NOMO-1 treated with dmso at 0.1 percent for 144 hours (cell line): ENCODE results near the gene PRR36.

Experiments used
- DNase-seq: peaks from one replicate; lab custom pipeline; 2025; ENCODE audit not compliant: unreplicated experiment; lab: John Stamatoyannopoulos, UW

The PRR36 gene

GRCh38 chr19:7848779-7849457 is 25.3 kb downstream of the PRR36 start:
- DNase-seq, result no peak

- no peak for DNase-seq
These were observed 26.5 kb downstream of the PRR36 start for GRCh38 chr19:7847664-7848063.

GRCh38 chr19:7846155-7846646 is 28.0 kb downstream of the PRR36 start:
- DNase-seq, result no peak

- no peak for DNase-seq
These were observed 28.6 kb downstream of the PRR36 start for GRCh38 chr19:7845390-7846154.

GRCh38 chr19:7844951-7845350 is 29.2 kb downstream of the PRR36 start:
- no peak for DNase-seq

GRCh38 chr19:7844405-7844804 is 29.8 kb downstream of the PRR36 start:
- no peak for DNase-seq

- no peak for DNase-seq
These were observed 30.7 kb downstream of the PRR36 start for GRCh38 chr19:7843521-7843920.

GRCh38 chr19:7842661-7843294 is 31.4 kb downstream of the PRR36 start:
- no peak for DNase-seq

GRCh38 chr19:7841751-7842660 is 32.2 kb downstream of the PRR36 start:
- no peak for DNase-seq

GRCh38 chr19:7840629-7841028 is 33.6 kb downstream of the PRR36 start:
- DNase-seq, result no peak

GRCh38 chr19:7839476-7839875 is 34.7 kb downstream of the PRR36 start:
- DNase-seq, result no peak

- no peak for DNase-seq
These were observed 40.7 kb downstream of the PRR36 start for GRCh38 chr19:7833225-7834099.

GRCh38 chr19:7832781-7833180 is 41.4 kb downstream of the PRR36 start:
- DNase-seq, result no peak

- no peak for DNase-seq
These were observed 42.2 kb downstream of the PRR36 start for GRCh38 chr19:7832009-7832408.

- DNase-seq, result no peak
These were observed 42.7 kb downstream of the PRR36 start for GRCh38 chr19:7831452-7831851.

- no peak for DNase-seq
These were observed 43.4 kb downstream of the PRR36 start for GRCh38 chr19:7830823-7831222.

GRCh38 chr19:7830272-7830771 is 43.9 kb downstream of the PRR36 start:
- DNase-seq, result no peak

GRCh38 chr19:7829561-7830271 is 44.5 kb downstream of the PRR36 start, which contains the start of gene EVI5L:
TSS of gene EVI5L (plus strand) at chr19:7830218. CDS start at chr19:7846543, 16,325 bp downstream.
- peak; percentile 100 for DNase-seq

GRCh38 chr19:7829166-7829520 is 45.0 kb downstream of the PRR36 start:
- no peak for DNase-seq
